PFSK-1 (cell line): ENCODE data around the gene PEAK1.

Experiments
- FOXP2 ChIP-seq: optimal IDR thresholded peaks from 2 replicates; pipeline ENCODE3; 2011; ENCODE audit warnings: borderline replicate concordance, control low read depth, inconsistent platforms; ENCODE audit not compliant: insufficient read depth; ENCODE audit errors: extremely low read length, extremely low read depth
- POLR2AphosphoS5 ChIP-seq: IDR thresholded peaks from 2 replicates; pipeline ENCODE4 v1.6.1; 2012; ENCODE audit warnings: low read depth, mild to moderate bottlenecking, control low read depth, low read length, moderate library complexity
- REST ChIP-seq, 2 experiments: IDR thresholded peaks; 2 replicates each; pipeline versions ENCODE4 v1.6.1 to v1.8.0; 2011 to 2012; ENCODE audit warnings: low read depth in 2 of 2, low read length in 2 of 2, control low read depth in 1 of 2, inconsistent platforms in 1 of 2, mild to moderate bottlenecking in 1 of 2, moderate library complexity in 1 of 2; ENCODE audit not compliant: insufficient read depth in 1 of 2
- SIN3A ChIP-seq: IDR thresholded peaks from 2 replicates; pipeline ENCODE4 v1.6.1; 2012; ENCODE audit warnings: mild to moderate bottlenecking, low read length, moderate library complexity, borderline replicate concordance; ENCODE audit not compliant: insufficient read depth
- TAF1 ChIP-seq: IDR thresholded peaks from 2 replicates; pipeline ENCODE4 v1.6.1; 2012; ENCODE audit warnings: low read length, control low read depth, borderline replicate concordance; ENCODE audit not compliant: insufficient read depth

PEAK1 gene

DNA sequence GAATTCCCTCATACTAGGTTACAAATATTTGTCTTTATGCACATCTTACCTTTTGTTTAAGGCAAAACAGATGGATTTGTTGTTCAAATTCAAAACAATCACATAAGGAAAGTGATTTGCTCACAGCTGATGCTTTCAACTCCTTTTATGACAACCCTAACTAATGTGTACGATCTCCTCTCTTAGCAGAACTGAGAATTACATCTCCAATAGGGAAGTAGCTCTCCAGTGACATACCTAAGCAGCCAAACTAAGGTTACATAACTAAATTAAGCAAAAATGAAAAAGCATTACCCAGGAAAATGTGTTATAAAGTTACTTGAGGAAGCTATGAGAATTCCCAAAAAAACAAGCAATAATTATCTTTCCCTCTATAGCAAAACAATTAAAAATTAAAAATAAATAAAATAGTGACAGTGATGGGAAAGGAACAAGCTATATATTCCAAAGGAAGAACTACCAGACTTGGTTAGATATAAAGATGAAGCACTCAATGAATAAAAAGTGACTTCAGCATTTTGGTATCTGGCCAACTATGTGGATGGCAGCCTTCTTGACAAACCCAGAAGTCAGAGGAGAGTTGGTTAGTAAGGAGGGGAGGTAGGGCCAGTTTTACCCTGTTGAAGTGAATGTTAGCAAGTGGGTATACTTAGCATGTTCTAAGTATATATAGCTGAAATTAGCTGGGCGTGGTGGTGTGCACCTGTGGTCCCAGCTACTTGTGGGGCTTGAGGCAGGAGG is 32.4 kb downstream of the PEAK1 start:
- TF ChIP-seq SIN3A = no peak
- no peak for TF ChIP-seq TAF1
- TF ChIP-seq POLR2AphosphoS5 = no peak
- no peak for TF ChIP-seq REST (IDR thresholded peaks at IDR 0.05; ENCODE audit: insufficient read depth in 1 of 2, low read depth in 2 of 2, low read length in 2 of 2)
- no peak for TF ChIP-seq FOXP2

- no peak for TF ChIP-seq POLR2AphosphoS5
- no peak for TF ChIP-seq TAF1
- no peak for TF ChIP-seq REST (IDR thresholded peaks at IDR 0.05; ENCODE audit: insufficient read depth in 1 of 2, low read depth in 2 of 2, low read length in 2 of 2)
- TF ChIP-seq SIN3A = no peak
- no peak for TF ChIP-seq FOXP2
Measured at GRCh38 chr15:77386626-77387025, 33.3 kb downstream of the PEAK1 start.

DNA sequence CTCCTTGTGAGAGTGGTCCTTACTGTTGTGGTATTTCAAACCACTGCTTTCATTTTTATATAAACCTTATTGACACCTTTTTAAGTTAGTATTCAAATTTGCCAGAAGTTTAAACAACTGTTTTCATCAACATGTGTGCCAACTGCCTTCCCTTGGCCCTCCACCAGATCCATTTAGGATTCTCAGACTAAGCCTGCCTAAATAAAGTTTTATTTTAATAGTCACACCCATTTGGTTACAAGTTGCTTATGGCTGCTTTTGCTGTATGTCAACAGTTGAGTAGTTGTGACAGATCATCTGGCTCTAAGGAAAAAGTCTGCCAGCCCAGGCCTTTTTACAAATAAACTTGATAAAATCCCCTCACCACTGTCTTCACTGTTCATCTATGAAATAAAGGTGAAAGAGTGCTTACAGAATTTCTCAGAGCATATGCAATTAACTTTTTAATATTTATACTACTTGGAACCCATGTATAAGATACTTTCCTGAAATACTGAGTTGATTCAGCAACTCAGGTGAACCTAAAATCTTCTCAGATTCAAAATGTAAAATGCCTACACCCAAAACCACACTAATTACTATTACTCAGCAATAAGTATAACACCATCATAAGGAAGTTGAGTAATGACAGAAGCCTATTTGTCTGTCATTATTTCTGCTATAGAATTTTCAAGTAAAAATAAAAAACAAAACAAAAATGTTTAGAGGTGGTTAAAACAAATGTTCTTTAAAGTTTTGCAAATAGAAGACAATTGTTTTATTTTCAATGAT is 35.1 kb downstream of the PEAK1 start:
- no peak for TF ChIP-seq FOXP2
- TF ChIP-seq TAF1 = no peak
- no peak for TF ChIP-seq SIN3A
- no peak for TF ChIP-seq POLR2AphosphoS5
- TF ChIP-seq REST (IDR thresholded peaks at IDR 0.05; ENCODE audit: insufficient read depth in 1 of 2, low read depth in 2 of 2, low read length in 2 of 2) = no peak

DNA sequence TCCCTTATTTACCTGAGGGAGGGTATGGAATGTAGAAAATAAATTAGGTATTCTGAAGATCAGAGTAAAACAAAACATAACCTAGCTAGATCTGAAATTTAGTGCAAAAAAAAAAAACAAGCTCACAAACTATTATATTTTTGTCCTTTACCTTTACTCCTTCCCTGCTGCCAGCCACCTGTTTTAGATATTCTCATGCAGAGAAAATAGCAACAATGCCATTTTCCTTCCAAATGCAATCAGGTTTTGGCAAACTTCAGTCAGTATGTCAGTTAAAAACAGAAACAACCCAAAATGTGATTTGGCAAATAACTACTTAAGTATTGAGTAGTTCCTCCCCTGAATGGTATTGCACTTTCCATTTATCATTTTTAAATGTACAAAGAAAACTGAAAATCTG is 35.8 kb downstream of the PEAK1 start:
- no peak for TF ChIP-seq SIN3A
- no peak for TF ChIP-seq REST (IDR thresholded peaks at IDR 0.05; ENCODE audit: insufficient read depth in 1 of 2, low read depth in 2 of 2, low read length in 2 of 2)
- TF ChIP-seq TAF1 = no peak
- TF ChIP-seq FOXP2 = no peak
- TF ChIP-seq POLR2AphosphoS5 = no peak
